HL-60 (cell line): Measurements from ENCODE around the gene GMDS.
"Not testable (repeated sequence)": the region's sequence is repeated elsewhere in the genome, so short reads cannot be mapped to it uniquely, and the experiment has no call there.

Source experiments
- DNase-seq, 2 experiments: peaks; one replicate each; pipeline ENCODE4 v3.0.0-alpha.2; 2010 to 2020; ENCODE audit warnings: low read depth in 1 of 2, low spot score in 1 of 2
- H3K27ac ChIP-seq: fragments of 250-450 bp; sonication (Bioruptor Pico); replicated peaks from 2 replicates; pipeline ENCODE4 v1.5.1; 2020; ENCODE audit warnings: mild to moderate bottlenecking, moderate library complexity
- H3K27me3 ChIP-seq: fragments of 250-450 bp; sonication (Bioruptor Pico); 2 replicates; pipeline ENCODE4 v1.5.1; 2021; ENCODE audit warnings: mild to moderate bottlenecking, moderate library complexity; ENCODE audit not compliant: insufficient read depth, poor library complexity, severe bottlenecking
- H3K4me3 ChIP-seq: replicated peaks from 2 replicates; pipeline ENCODE4 v1.5.1; 2011; ENCODE audit warnings: mild to moderate bottlenecking, control low read depth, low read length; ENCODE audit not compliant: insufficient read depth
- GABPA ChIP-seq: IDR thresholded peaks from 2 replicates; pipeline ENCODE4 v1.6.1; 2012; ENCODE audit warnings: low read depth
- POLR2AphosphoS5 ChIP-seq: IDR thresholded peaks from 2 replicates; pipeline ENCODE4 v1.6.1; 2012; ENCODE audit warnings: low read depth
- SPI1 ChIP-seq: IDR thresholded peaks from 2 replicates; pipeline ENCODE4 v1.6.1; 2012; ENCODE audit warnings: low read depth, mild to moderate bottlenecking, borderline replicate concordance
- TF ChIP-seq, protein P1 (sequence below): IDR thresholded peaks from 2 replicates; pipeline ENCODE4 v1.6.1; 2012; ENCODE audit warnings: low read depth; ENCODE audit not compliant: insufficient replicate concordance
- TF ChIP-seq, protein P2 (sequence below): IDR thresholded peaks from one replicate; pipeline ENCODE4 v1.5.1; 2011; ENCODE audit warnings: low read length, control low read depth, inconsistent platforms; ENCODE audit not compliant: insufficient read depth

GMDS gene

DNA sequence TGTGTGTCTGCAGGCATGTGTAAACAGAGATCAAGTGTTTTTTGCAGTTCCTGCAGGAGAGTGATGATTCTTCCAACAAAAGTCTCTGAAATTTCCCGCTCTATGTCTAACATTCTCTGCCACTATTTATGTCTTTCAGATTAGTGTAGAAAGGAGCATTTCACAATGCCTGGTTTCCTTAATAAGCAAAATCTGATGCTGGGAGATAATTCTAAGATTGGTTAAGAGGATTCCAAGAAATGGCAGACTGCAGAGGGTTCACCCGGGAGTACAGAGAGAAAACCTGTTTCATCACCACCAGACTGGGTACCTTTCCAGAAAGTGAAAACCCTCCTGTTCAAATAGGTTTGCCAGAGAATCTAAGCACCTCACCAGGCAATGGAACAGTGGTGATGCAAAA is 573.0 kb downstream of the GMDS start:
- DNase-seq: no peak
- Histone ChIP-seq H3K27ac (no peak overlapping the region), H3K27me3 (no peaks in the 10 kb centered on the region), H3K4me3 (no peak overlapping the region)
- TF ChIP-seq, protein P1, sequence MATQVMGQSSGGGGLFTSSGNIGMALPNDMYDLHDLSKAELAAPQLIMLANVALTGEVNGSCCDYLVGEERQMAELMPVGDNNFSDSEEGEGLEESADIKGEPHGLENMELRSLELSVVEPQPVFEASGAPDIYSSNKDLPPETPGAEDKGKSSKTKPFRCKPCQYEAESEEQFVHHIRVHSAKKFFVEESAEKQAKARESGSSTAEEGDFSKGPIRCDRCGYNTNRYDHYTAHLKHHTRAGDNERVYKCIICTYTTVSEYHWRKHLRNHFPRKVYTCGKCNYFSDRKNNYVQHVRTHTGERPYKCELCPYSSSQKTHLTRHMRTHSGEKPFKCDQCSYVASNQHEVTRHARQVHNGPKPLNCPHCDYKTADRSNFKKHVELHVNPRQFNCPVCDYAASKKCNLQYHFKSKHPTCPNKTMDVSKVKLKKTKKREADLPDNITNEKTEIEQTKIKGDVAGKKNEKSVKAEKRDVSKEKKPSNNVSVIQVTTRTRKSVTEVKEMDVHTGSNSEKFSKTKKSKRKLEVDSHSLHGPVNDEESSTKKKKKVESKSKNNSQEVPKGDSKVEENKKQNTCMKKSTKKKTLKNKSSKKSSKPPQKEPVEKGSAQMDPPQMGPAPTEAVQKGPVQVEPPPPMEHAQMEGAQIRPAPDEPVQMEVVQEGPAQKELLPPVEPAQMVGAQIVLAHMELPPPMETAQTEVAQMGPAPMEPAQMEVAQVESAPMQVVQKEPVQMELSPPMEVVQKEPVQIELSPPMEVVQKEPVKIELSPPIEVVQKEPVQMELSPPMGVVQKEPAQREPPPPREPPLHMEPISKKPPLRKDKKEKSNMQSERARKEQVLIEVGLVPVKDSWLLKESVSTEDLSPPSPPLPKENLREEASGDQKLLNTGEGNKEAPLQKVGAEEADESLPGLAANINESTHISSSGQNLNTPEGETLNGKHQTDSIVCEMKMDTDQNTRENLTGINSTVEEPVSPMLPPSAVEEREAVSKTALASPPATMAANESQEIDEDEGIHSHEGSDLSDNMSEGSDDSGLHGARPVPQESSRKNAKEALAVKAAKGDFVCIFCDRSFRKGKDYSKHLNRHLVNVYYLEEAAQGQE: no peak
- TF ChIP-seq, protein P2, sequence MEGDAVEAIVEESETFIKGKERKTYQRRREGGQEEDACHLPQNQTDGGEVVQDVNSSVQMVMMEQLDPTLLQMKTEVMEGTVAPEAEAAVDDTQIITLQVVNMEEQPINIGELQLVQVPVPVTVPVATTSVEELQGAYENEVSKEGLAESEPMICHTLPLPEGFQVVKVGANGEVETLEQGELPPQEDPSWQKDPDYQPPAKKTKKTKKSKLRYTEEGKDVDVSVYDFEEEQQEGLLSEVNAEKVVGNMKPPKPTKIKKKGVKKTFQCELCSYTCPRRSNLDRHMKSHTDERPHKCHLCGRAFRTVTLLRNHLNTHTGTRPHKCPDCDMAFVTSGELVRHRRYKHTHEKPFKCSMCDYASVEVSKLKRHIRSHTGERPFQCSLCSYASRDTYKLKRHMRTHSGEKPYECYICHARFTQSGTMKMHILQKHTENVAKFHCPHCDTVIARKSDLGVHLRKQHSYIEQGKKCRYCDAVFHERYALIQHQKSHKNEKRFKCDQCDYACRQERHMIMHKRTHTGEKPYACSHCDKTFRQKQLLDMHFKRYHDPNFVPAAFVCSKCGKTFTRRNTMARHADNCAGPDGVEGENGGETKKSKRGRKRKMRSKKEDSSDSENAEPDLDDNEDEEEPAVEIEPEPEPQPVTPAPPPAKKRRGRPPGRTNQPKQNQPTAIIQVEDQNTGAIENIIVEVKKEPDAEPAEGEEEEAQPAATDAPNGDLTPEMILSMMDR: no peak
- TF ChIP-seq GABPA: no peak
- TF ChIP-seq SPI1: no peak
- TF ChIP-seq POLR2AphosphoS5: no peak

DNA sequence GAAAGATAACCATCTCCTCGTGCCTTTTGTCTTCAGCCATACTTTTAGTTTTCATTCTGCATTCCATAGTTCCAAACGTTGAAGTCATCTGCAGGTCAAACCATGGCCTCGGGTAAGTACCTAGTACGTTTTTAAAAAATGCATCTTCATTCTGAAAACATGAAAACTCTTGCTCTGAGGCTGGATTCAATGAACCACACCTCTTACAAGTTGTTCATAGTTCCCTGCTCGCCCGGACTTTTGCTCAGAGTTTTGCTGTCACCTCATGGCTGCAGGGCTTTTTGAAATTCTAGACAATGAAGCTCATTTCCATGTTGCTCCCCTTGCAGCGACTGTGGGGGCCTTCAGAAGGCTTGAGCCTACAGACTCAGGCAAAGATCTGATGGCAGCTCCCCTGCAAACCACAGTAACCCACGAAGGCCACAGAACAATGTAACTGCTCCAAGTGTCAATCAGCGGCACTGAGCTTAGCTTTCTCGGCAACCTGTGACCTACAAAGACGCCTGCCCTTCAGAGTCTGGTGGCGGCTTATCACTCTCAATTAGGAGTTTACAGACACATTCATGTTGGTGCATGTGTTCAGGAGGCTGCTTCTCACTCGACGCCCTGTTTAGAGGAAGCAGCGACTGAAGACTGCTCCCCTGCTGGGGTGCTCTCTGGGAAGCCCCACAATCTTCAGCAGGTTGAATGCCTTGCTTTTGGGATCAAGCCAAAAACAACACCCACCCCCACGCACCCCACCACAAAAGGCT is 574.5 kb downstream of the GMDS start:
- no peaks in the 10 kb centered on the region for H3K27me3 ChIP-seq
- no peak overlapping the region for H3K27ac ChIP-seq
- no peak for DNase-seq
- no peak overlapping the region for H3K4me3 ChIP-seq
- TF ChIP-seq, protein P1: no peak
- TF ChIP-seq GABPA: no peak
- no peak for TF ChIP-seq SPI1
- TF ChIP-seq, protein P2: no peak
- TF ChIP-seq POLR2AphosphoS5: no peak

DNA sequence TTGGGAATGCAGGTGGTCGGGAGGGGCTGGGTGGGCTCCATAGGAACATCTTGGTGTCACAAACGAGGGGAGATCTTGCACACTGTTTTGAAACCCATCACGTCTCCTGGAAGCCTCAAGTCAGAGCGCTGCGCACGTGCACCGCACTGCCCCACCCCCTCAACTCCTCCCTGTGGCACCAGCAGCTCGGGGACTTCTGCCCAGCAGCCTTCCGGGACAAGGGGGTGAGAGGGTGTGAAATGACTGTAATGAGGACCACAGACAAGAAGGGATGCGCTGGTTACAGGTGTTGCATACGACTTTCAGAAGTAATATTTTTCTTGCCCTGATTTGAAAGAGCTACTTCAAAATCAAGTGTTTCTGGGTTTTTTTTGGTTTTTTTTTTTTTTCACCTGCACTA is 575.4 kb downstream of the GMDS start:
- DNase-seq: no peak
- no peak overlapping the region for H3K27ac ChIP-seq
- TF ChIP-seq, protein P1: no peak

DNA sequence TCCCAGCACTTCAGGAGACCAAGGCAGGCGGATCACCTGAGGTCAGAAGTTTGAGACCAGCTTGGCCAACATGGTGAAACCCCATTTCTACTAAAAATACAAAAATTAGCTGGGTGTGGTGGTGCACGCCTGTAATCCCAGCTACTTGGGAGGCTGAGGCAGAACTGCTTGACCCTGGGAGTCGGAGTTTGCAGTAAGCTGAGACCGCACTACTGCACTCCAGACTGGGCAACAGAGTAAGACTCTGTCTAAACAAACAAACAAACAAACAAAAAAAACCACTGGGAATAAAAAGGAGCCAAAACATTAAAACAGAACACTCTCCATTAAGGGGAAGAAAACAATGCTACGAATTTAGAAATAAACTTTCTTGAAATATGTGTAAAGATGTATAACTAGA is 576.9 kb downstream of the GMDS start:
- H3K27me3 ChIP-seq, H3K4me3 ChIP-seq, H3K27ac ChIP-seq, DNase-seq: not testable (repeated sequence)

More for the DNA sequence above, 575.4 kb downstream of the GMDS start:
- no peak overlapping the region for H3K4me3 ChIP-seq
- no peaks in the 10 kb centered on the region for H3K27me3 ChIP-seq
